GM21515 (cell line): Measurements from ENCODE around the gene NCOA1.
"Not testable (repeated sequence)": the region's sequence is repeated elsewhere in the genome, so short reads cannot be mapped to it uniquely, and the experiment has no call there.

Source experiments
- ATAC-seq: cut with Tn5 transposase; IDR thresholded peaks from one replicate; pipeline ENCODE4 v1.9.1; 2021; ENCODE audit not compliant: unreplicated experiment

The NCOA1 gene

DNA sequence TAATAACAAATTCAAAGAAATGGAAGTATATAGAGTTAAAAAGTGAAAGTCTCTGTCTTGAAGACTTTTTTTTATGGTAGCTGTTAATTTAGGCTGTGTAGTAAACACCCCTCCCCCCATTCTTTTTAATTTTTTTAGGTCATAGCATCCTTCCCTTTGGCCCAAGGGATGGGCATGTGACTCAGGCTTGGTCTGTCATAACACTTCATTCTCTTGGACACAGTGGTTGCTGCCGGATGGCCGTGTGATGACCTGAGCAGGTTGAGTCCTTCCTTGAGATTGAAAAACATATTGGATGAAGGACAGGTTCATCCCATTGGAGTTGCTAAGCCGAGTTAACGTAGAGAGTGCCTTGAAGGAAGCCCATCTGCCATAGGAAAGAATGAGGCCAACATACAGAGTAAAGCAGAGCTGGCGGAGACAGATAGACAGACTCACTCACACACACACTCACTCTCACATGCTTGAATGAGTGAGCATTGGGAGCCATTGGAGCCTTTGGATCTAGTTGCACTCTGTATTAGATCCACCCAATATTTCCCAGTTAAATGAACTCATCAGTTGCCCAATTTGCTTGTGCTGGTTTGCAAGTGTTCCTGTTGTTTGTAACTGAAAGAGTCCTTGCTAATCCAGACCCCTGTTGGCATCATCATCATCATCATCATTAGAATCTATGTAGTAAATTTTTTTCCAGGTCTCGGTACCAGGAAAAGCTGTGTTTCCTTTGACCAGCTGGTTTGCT, 14.7 kb downstream of the NCOA1 start:
- no peak for ATAC-seq

DNA sequence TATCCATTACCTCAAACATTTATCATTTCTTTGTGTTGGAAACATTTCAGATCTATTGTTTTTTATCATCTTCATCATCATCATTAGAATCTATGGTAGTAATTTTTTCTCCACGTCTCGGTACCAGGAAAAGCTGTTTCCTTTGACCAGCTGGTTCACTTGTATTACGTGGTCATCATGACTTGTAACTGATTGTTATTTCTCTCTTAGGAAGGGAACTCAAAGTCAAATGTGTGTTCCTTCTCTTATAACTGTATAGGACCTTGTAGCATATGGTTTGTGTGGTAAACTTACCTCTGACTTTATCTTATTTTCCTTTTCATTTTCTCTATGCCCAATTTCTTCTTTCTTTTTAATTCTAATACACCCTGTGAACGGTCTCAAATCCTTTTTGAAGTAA, 16.5 kb downstream of the NCOA1 start:
- ATAC-seq: no peak

DNA sequence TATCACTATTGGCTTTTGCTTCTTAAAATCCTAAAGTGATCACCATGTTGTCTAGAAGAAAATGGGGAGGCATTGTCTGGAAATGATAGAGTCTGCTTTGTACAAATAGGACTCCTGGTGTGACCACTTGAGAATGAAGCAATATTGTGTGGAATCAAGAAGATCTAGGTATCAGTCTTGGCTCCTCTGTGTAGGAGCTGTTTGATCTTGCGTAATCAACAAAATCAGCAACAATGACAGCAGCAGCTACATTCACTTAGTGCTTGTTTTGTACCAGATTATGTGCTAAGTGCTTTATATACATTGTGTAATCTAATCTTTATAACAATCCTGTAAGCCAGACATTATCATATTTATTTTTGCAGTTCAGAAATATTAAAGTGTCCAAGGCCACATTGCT, 17.8 kb downstream of the NCOA1 start:
- peak; percentile 9 for ATAC-seq

DNA sequence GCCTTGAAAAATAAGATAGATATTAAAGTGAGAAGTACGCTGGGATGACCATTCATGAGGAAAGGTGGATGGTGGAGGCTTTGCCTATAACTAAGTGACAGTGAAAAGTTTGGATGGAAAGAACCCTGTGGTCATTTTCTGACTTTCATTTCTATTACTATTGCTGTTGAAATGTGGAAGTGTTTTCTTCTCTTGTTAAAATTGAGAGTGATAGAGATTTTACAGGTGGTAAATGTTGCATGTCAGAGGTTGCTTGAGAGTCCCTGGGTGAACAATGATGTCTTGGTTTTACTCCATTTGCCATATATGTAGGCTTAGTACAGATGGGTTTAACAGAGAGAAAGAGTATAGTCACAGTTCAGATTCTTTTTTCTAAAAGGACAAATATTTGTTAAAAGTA, 18.4 kb downstream of the NCOA1 start:
- peak; percentile 71 for ATAC-seq

DNA sequence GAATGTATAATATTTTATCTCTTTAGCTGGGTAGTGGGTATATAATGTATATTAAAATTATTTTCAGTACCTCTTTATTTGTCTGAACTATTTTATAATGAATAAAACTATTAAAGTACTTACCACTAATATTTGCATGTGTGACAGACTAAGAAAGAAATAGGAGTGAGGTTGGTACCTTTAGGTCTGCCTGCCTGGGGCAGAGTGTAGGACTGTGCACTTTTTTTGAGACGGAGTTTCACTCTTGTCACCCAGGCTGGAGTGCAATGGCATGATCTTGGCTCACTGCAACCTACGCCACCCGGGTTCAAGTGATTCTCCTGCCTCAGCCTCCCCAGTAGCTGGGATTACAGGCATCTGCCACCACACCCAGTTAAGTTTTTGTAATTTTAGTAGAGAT, 18.8 kb downstream of the NCOA1 start:
- ATAC-seq: peak; percentile 47

DNA sequence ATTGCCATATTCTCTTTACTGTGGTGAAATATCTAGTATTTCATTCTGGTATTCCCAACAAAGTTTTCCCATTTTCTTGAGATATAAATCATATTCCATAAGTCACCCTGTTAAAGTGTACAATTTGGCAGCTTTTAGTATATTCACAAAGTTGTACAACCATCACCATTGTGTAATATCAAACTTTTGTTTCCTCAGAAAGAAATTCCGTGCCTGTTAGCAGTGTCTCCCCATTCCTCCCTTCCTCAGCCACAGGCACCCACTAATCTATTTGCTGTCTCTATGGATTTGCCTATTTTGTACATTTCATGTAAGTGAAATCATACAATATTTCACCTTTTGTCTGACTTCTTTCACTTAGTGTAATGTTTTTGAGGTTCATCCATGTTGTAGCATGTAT, 19.7 kb downstream of the NCOA1 start:
- no peak for ATAC-seq

DNA sequence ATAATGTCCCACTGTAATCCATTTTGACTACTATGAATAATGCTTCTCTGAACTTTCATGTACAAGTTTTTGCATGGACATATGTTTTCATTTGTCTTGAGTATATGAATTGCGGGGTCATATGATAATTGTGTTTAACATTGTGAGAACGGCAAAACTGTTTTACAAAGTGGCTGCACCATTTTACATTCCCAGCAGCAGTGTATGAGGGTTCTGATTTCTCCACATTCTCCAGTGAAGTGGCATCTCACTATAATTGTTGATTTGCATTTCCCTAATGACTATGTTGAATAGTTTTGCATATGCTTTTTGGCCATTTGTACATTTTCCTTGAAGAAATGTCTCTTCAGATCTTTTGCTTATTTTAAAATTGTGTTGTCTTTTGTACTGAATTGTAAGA, 20.1 kb downstream of the NCOA1 start:
- ATAC-seq: no peak

DNA sequence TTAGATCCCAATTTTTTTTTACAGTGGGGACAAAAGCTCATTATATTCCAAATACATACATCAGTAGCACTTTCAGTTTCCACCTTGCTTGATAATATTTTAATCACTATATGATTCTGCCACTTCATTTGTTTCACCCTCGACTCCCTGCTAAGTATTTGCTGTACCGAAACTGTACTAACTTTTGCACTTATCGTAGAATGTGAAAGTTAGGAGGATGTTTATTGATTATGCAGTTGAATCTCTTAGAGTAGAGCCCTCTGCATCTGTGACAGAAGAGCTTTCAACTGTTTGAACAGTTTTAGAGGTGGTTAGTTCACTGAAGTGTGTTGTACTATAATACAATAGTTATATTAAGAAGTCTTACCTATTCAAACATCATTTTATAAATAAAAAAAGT, 20.8 kb downstream of the NCOA1 start:
- ATAC-seq: no peak

DNA sequence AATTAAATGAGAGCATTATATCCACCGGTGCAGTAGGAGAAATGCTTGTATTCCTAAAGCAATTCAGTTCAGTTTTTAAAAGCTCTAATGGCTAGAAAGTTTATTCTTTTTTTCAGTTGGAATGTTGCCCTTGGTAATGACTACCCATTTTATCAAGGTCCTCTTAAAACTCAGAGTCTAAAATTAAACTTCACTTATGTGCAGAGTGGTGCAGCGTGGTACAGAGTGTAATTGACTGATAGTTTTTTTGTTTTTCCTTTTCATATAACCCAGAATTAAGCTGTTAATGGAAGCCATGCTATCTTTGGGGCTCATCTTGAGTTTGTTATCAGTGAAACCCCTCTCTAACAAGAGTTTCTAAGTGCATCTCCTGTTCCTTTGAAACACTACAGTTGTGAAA, 21.4 kb downstream of the NCOA1 start:
- ATAC-seq: no peak

DNA sequence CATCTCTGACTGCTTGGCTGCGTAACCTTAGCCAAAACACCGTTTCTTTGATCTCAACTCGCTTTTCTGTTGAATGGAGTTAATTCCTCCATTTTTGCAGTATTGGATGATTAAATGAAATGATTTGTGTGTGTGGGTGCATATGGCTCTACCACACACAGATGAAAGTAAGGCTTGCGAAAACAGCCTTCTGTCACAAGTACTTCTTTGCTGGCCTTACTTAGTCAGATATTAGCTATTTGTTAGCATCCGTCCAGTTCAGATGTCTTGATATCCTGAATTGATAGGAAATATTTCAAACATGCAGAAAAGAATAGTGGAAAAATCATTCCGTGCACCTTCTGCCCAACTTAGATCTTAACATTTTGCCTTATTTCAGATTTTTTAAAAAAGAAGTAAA, 21.8 kb downstream of the NCOA1 start:
- no peak for ATAC-seq

DNA sequence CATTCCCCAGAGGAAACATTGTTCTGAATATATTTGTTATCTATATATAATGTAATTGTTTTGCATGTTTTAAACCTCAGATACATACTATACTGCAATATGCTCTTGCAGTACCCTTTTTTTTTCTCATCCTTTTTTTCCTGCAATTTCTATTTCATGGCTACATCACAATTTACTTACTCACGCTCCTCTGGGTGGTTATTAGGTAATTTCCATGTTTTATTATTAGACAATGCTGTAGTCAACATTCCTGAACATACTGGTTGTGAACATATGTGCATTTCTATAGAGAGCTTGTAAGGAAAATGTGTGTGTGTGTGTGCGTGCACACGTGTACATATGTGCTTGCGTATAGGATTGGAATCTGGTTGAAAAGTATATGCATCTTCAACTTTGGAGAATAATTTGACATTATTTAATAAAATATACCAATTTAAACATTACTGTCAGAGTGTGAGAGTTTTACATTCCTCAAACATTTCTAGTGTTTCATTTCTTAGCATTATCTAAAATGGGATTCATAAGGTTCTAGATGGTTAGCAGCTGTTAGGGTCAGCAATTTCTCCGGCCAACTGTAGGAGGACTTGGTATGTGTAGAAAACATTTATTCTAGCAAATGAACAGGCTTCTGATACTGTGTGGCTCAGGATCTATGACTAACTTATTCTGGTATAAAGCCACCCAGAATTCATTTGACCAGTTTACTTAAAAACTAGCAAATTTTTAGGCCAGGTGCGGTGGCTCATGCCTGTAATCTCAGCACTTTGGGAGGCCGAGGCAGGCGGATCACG, 22.4 kb downstream of the NCOA1 start:
- ATAC-seq: no peak

DNA sequence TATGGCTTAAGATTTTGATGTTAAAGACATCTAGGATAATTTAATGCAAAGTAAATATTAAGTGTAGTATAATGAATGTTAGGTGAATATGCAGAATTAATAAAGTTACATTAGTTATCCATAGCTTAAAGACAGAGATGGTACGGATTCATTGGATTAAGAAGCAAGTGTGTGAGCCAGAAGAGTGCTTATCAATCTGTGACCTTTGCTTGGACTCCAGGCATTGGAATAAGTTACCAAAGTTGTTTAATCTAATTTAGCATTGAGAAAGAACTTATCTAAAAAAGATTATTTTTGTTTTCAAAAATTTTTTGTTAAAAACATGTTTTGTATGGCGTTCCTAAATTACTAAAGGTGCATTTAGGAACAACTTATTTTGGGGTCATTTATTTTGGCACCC, 23.8 kb downstream of the NCOA1 start:
- no peak for ATAC-seq

DNA sequence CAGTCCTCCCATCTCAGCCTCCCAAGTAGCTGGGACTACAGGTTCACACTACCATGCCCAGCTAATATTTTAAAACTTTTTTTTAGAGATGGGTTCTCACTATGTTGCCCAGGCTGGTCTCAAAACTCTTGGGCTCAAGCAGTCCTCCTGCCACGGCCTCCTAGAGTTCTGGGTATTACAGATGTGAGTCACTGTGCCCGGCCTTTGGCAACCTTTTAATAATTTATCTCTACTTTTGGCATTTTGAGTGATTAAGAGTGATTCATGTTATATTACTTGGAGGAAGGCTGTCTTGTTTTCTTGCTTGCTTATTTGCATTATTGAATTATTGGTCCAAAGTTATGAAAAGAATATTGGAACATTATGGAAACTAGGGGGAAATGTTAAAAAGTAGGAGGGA, 24.3 kb downstream of the NCOA1 start:
- no peak for ATAC-seq

DNA sequence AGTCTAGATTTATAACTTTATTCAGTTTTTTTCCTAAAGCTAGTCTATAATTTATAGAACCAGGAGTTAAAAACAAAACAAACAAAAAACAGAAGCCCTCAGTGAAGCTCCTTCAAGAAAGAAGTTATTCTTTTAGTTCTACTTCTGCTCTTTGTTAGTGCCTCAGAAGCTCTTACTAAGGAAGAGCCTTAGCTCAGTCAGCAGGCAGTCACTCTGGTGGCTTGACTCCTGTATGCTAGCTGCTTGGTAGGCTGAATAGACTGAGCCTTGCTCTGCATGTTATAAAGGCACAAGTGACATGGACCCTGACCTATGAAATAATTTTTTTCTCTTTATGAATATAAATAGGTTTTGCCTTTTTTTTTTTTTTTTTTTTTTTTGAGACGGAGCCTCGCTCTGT, 24.8 kb downstream of the NCOA1 start:
- ATAC-seq: no peak

DNA sequence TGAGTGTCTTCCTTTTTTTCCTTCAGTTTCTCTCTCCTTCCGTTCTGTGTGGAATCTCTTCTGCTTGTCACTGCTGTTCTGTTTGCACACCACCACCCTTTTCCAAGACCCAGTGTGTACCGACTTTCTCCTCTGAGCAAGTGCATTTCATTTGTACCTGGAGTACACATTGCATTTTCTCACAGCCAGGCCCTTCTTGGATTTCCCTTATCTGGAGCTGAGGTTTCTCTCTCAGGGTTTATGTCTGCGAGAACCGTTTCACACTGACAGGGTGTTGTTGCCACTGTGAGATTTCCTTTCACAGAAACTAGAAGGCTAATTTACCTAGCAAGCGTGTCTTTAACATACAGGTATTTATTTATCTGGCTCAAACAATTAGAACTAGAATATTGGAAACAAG, 26.2 kb downstream of the NCOA1 start:
- ATAC-seq: no peak

DNA sequence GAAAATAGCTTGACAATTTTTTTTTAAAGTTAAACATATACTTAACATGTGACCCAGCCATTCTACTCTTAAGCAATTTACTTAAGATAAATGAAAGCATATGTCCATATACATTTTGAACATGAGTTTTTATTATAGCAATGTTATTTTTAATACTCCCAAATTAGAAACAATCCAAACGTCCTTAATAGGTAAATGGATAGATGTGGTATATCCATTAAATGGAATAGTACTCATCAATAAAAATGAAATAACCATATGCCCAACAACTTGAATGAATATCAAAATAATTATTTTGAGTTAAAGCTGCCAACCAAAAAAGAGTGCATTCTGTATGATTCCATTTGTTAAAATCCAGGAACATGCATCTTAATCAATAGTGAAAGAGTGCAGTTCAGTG, 29.1 kb downstream of the NCOA1 start:
- no peak for ATAC-seq

DNA sequence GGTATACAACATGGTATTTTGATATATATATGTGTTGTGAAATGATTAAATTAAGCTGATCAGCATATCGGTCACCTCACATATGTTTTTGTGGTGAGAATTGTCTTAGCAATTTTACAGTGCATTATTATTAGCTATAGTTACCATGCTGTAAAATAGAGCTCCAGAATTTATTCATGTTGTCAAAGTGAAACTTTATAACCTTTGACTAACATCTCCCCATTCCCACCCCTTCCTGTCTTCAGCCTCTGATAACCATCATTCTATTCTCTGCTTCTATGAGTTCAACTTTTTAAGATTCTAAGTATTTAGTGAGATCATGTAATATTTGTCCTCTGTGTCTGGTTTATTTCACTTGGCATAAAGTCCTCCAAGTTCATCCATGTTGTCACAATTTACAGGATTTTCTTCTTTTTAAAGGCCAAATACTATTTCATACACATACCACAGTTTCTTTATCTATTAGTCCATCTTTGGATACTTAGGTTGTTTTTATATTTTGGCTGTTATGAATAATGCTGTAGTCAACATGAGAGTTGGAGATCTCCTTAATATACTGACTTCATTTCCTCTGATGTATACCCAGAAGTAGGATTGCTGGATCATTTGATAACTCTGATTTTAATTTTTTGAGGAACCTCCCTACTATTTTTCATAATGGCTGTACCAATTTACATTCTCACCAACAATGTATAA, 30.3 kb downstream of the NCOA1 start:
- no peak for ATAC-seq

DNA sequence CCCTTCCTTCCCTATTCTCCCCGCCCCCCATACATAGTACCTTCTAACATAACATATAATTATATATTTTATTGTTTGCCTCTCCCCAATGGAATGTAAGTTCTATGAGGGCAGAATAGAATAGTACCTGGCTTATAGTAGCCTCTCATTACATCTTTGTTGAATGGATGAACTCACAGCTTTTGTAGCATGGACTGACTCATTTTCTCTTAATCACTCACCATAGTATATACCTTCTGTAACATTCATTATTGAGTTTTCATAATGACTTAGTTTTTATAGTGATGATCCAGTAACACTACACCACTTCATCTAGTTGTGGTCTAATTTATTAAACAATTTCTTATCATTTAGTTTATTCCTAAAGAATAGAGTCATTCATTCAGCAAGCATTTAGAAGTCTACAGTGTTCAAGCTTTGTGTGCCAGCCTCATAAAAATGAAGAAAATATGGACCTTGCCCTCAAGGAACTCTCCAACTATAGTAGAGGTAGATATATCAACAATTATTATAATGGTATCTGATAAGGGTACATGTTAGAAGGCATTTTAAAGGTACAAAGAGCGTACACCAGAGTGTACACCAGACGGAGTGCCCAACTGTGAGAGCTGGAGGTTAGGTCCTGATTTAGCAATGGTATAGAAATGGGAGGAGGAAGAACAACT, 31.1 kb downstream of the NCOA1 start:
- no peak for ATAC-seq

DNA sequence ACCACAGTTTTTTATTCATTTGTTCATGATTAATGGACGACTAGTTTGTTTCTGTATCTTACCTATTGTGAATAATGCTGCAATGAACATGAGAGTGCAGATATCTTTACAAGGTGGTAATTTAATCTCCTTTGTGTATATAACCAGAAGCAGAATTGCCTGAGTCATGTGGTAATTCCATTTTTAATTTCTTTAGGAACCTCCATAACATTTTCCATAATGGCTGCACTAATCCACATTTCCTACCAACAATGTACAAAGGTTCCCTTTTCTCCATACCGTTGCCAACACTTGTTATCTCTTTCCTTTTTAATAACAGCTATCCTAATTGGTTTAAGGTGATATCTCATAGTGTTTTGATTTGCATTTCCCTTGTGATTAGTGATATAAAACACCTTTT, 36.5 kb downstream of the NCOA1 start:
- ATAC-seq: no peak

DNA sequence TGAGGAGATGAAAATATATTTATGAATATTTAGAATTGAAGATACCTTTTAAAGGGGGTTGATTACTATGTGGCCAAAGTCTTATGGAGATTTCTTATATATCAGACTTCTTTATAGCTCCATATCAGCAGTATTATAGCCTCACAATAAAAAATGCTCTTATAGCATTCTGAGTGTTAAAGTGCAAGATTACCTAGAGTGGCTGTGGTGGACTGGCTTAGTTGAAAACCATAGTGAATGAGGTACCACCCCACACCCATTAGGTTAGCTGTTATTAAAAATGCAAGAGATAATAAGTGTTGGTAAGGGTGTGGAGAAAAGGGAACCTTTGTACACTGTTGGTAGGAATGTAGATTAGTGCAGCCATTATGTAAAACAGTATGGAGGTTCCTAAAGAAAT, 39.7 kb downstream of the NCOA1 start:
- ATAC-seq: no peak

DNA sequence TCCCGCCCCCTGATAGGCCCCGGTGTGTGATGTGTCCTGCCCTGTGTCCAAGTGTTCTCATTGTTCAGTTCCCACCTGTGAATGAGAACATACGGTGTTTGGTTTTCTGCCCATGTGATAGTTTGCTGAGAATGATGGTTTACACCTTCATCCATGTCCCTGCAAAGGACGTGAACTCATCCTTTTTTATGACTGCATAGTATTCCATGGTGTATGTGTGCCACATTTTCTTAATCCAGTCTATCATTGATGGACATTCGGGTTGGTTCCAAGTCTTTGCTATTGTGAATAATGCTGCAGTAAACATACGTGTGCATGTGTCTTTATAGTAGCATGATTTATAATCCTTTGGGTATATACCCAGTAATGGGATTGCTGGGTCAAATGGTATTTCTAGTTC, 40.6 kb downstream of the NCOA1 start:
- ATAC-seq: not testable (repeated sequence)

DNA sequence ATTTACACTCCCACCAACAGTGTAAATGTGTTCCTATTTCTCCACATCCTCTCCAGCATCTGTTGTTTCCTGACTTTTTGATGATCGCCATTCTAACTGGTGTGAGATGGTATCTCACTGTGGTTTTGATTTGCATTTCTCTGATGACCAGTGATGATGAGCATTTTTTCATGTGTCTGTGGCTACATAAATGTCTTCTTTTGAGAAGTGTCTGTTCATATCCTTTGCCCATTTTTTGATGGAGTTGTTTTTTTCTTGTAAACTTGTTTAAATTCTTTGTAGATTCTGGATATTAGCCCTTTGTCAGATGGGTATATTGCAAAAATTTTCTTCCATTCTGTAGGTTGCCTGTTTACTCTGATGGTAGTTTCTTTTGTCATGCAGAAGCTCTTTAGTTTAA, 41.0 kb downstream of the NCOA1 start:
- not testable (repeated sequence) for ATAC-seq
